Peyer's patch (tissue), 4 donors: Measurements from ENCODE around the gene RAD51B.

ENCODE experiments used
- CTCF ChIP-seq, 6 experiments: fragments of 450-650 bp in 4 of 6; fragments of 200-600 bp in 2 of 6; sonication (generic) in 1 of 6; IDR thresholded peaks; one replicate each; pipeline ENCODE4 v1.5.1; 2017 to 2019; ENCODE audit warnings: antibody characterized with exemption in 6 of 6, mild to moderate bottlenecking in 3 of 6, moderate library complexity in 1 of 6
- POLR2A ChIP-seq, 2 donors: fragments of 450-650 bp; IDR thresholded peaks; one replicate each; pipeline ENCODE4 v1.5.1; 2017; ENCODE audit warnings: antibody characterized with exemption in 2 of 2, mild to moderate bottlenecking in 2 of 2, moderate library complexity in 2 of 2

GRCh38 chr14:68041876-68042354 is 222.3 kb downstream of the RAD51B start:
- TF ChIP-seq CTCF (IDR thresholded peaks at IDR 0.05) (no peak), POLR2A (IDR thresholded peaks at IDR 0.05) (no peak)
